ENCODE measurements around the gene CALR.
"Not testable (repeated sequence)": the region's sequence is repeated elsewhere in the genome, so short reads cannot be mapped to it uniquely, and the experiment has no call there.

DNA sequence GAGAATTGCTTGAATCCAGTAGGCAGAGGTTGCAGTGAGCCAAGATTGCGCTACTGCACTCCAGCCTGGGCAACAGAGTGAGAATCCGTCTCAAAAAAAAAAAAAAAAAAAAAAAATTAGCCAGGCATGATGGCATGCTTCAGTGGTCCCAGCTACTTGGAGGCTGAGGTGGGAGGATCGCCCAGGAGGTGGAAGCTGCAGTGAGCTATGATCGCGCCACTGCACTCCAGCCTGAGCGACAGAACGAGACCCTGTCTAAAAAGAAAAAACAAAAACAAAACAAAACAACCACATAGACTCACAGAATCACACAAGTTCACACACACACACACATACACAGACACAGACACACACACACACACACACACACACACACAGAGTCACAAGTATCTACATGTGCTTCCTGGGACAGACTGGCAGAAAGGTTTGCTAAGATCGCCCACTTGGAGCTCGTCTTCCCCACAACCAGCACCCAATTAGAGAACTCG, 48.1 kb upstream of the CALR start:
- TF ChIP-seq CTCF (IDR thresholded peaks at IDR 0.05); JUN (IDR thresholded peaks at IDR 0.05); RFX5 (IDR thresholded peaks at IDR 0.05); JUNB (IDR thresholded peaks at IDR 0.05); POLR2A (IDR thresholded peaks at IDR 0.05; ENCODE audit: low read length); MYC (IDR thresholded peaks at IDR 0.05; ENCODE audit: borderline replicate concordance, low read length); RARB (CRISPR knock-in tag; IDR thresholded peaks at IDR 0.05); ESRRA (IDR thresholded peaks at IDR 0.05; ENCODE audit: borderline replicate concordance, low read length); KDM5A (IDR thresholded peaks at IDR 0.05); REST (IDR thresholded peaks at IDR 0.05); MAX (IDR thresholded peaks at IDR 0.05): not testable (repeated sequence)
- TF ChIP-seq, protein P1, sequence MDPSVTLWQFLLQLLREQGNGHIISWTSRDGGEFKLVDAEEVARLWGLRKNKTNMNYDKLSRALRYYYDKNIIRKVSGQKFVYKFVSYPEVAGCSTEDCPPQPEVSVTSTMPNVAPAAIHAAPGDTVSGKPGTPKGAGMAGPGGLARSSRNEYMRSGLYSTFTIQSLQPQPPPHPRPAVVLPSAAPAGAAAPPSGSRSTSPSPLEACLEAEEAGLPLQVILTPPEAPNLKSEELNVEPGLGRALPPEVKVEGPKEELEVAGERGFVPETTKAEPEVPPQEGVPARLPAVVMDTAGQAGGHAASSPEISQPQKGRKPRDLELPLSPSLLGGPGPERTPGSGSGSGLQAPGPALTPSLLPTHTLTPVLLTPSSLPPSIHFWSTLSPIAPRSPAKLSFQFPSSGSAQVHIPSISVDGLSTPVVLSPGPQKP (IDR thresholded peaks at IDR 0.05; ENCODE audit: low read depth, low read length) = not testable (repeated sequence)
